Measurements from ENCODE around the gene FSCN2. TPM values are rescaled to one million over a fixed set of nuclear protein-coding genes. Genes with fewer than 3 reads are reported as not detected.

Gene FSCN2
- total RNA-seq, 4 donors from 2014 or later: 1.1 to 2.3 (median 1.8) TPM; not detected in 1

GRCh38 chr17:81487487-81488275 lies 40.5 kb upstream of the FSCN2 start:
- no peak for DNase-seq
- TF ChIP-seq CTCF (IDR thresholded peaks at IDR 0.05) (no peak), POLR2A (IDR thresholded peaks at IDR 0.05) (peak in 2 of 4 donors; percentile 56 to 81)
- Histone ChIP-seq H3K9me3 (no peaks in the 10 kb centered on the region), H3K4me1 (peaks cover 29 to 48% (median 30%) of the 10 kb centered on the region in 3 donors), H3K27ac (peak overlapping the region; percentile 65 to 86 (median 74)), H3K36me3 (no peaks in the 10 kb centered on the region), H3K27me3 (peaks cover 0 to 35% (median 0%) of the 10 kb centered on the region in 4 donors), H3K4me3 (peak overlapping the region; percentile 42 to 73 (median 56))
- WGBS, 2 donors: 0 to 80% methylated on average over 1 to 2 of the region's 87 CpGs
- intact Hi-C loops (cut with DNase I): loop anchor here (10.0 kb wide), 1 partner anchor 193 kb away; the partner anchor contains the start of gene SLC38A10

- H3K27me3 ChIP-seq: peaks cover 0 to 33% (median 0%) of the 10 kb centered on the region in 4 donors
- DNase-seq: no peak
- peaks cover 22 to 41% (median 23%) of the 10 kb centered on the region in 3 donors for H3K4me1 ChIP-seq
- H3K9me3 ChIP-seq: no peaks in the 10 kb centered on the region
- no CpG with 5 or more reads among the region's 52 CpGs for WGBS, 2 donors
- intact Hi-C loops (cut with DNase I): loop anchor here (10.0 kb wide), 1 partner anchor 194 kb away; the partner anchor contains the start of gene SLC38A10
- peak overlapping the region; percentile 42 to 73 (median 56) for H3K4me3 ChIP-seq
- TF ChIP-seq CTCF (IDR thresholded peaks at IDR 0.05) (no peak), POLR2A (IDR thresholded peaks at IDR 0.05) (no peak)
- H3K36me3 ChIP-seq: no peaks in the 10 kb centered on the region
- H3K27ac ChIP-seq: peak overlapping the region; percentile 65 to 86 (median 74)
These were observed 39.8 kb upstream of the FSCN2 start for GRCh38 chr17:81488276-81488860.

- Histone ChIP-seq H3K4me3 (no peak overlapping the region), H3K9me3 (no peaks in the 10 kb centered on the region), H3K27ac (no peak overlapping the region), H3K36me3 (no peaks in the 10 kb centered on the region), H3K4me1 (peaks cover 14 to 31% (median 15%) of the 10 kb centered on the region in 3 donors), H3K27me3 (peaks cover 0 to 26% (median 0%) of the 10 kb centered on the region in 4 donors)
- TF ChIP-seq POLR2A (IDR thresholded peaks at IDR 0.05) (no peak), CTCF (IDR thresholded peaks at IDR 0.05) (no peak)
- no peak for DNase-seq
- WGBS, 2 donors: 71 to 72% methylated on average over 9 to 18 of the region's 27 CpGs
- intact Hi-C loops (cut with DNase I): loop anchor here (10.0 kb wide), 1 partner anchor 195 kb away; the partner anchor contains the start of gene SLC38A10
These were observed 38.9 kb upstream of the FSCN2 start for GRCh38 chr17:81489012-81489997.

GRCh38 chr17:81489998-81490992 lies 37.9 kb upstream of the FSCN2 start:
- no peak for DNase-seq
- intact Hi-C loops (cut with DNase I): loop anchor here (10.0 kb wide), 1 partner anchor 195 kb away; the partner anchor contains the start of gene SLC38A10
- Histone ChIP-seq H3K36me3 (no peaks in the 10 kb centered on the region), H3K9me3 (no peaks in the 10 kb centered on the region), H3K27me3 (peaks cover 0 to 34% (median 0%) of the 10 kb centered on the region in 4 donors), H3K4me1 (peaks cover 8 to 24% (median 11%) of the 10 kb centered on the region in 3 donors), H3K27ac (no peak overlapping the region), H3K4me3 (no peak overlapping the region)
- 52 to 63% methylated on average over 3 to 7 of the region's 14 CpGs for WGBS, 2 donors
- TF ChIP-seq CTCF (IDR thresholded peaks at IDR 0.05): no peak
- TF ChIP-seq POLR2A (IDR thresholded peaks at IDR 0.05): no peak

All from esophagus squamous epithelium (tissue), 5 donors.